ENCODE data around the gene FITM1.
"Not testable (repeated sequence)": the region's sequence is repeated elsewhere in the genome, so short reads cannot be mapped to it uniquely, and the experiment has no call there.

Gene FITM1

GRCh38 chr14:24098927-24099813 lies 31.3 kb upstream of the FITM1 start:
- DNase-seq = no peak

- no peak for DNase-seq
Observed at GRCh38 chr14:24100197-24100981, 30.1 kb upstream of the FITM1 start.

GRCh38 chr14:24100982-24101494 lies 29.4 kb upstream of the FITM1 start:
- no peak for DNase-seq

GRCh38 chr14:24102357-24103048 lies 28.0 kb upstream of the FITM1 start:
- DNase-seq = no peak

GRCh38 chr14:24103451-24103850 lies 27.0 kb upstream of the FITM1 start:
- no peak for DNase-seq

- DNase-seq = not testable (repeated sequence)
Observed at GRCh38 chr14:24105609-24106239, 24.7 kb upstream of the FITM1 start.

- no peak for DNase-seq
Observed at GRCh38 chr14:24106672-24107271, 23.7 kb upstream of the FITM1 start.

GRCh38 chr14:24108336-24108874 lies 22.1 kb upstream of the FITM1 start:
- DNase-seq = no peak

GRCh38 chr14:24110060-24110459 lies 20.4 kb upstream of the FITM1 start:
- DNase-seq = no peak

- no peak for DNase-seq
Observed at GRCh38 chr14:24110523-24110922, 19.9 kb upstream of the FITM1 start.

GRCh38 chr14:24113379-24113800 lies 17.1 kb upstream of the FITM1 start:
- DNase-seq = no peak

GRCh38 chr14:24113801-24114531 lies 16.5 kb upstream of the FITM1 start:
- peak; percentile 65 for DNase-seq

- DNase-seq = no peak
Observed at GRCh38 chr14:24114532-24115421, 15.7 kb upstream of the FITM1 start, which contains the start of the genes DCAF11 and NRL. Gene DCAF11, plus strand, starts transcription at chr14:24114777. Its CDS starts 818 bp downstream, at chr14:24115595. Gene NRL, minus strand, starts transcription at chr14:24114949. Its CDS starts 32,101 bp downstream, at chr14:24082848.

- DNase-seq = no peak
Observed at GRCh38 chr14:24115422-24116127, 14.9 kb upstream of the FITM1 start.

GRCh38 chr14:24116128-24116814 lies 14.2 kb upstream of the FITM1 start:
- no peak for DNase-seq

GRCh38 chr14:24117179-24117578 lies 13.3 kb upstream of the FITM1 start:
- no peak for DNase-seq

- DNase-seq = no peak
Observed at GRCh38 chr14:24119691-24120090, 10.8 kb upstream of the FITM1 start.

- no peak for DNase-seq
Observed at GRCh38 chr14:24121210-24121609, 9.2 kb upstream of the FITM1 start.

- no peak for DNase-seq
Observed at GRCh38 chr14:24122416-24122815, 8.0 kb upstream of the FITM1 start.

All from cortex of kidney (tissue), 1 donor.